CD4-positive, CD25-positive, alpha-beta regulatory T cell (primary cell): ENCODE data around the gene NPDC1. TPM values are rescaled to one million over a fixed set of nuclear protein-coding genes. Genes with fewer than 3 reads are reported as not detected.

Experiments used
- ATAC-seq, 2 donors: fragments of 150-1000 bp; cut with Tn5 transposase; one replicate each; pipeline ENCODE4 v1.10.0; 2021; ENCODE audit warnings: low read depth in 2 of 2, moderate number of reproducible peaks in 2 of 2, moderate library complexity in 1 of 2
- DNase-seq, 3 donors: peaks; one replicate each; pipeline versions ENCODE4 v3.0.0 to v3.0.0-alpha.2; 2012 to 2022; ENCODE audit warnings: mixed read lengths in 1 of 3
- H3K27ac ChIP-seq: one replicate; pipeline ENCODE4 v1.7.0; 2013; ENCODE audit warnings: mild to moderate bottlenecking, low read length; ENCODE audit not compliant: insufficient read depth, poor library complexity, severe bottlenecking
- H3K27me3 ChIP-seq: one replicate; pipeline ENCODE4 v1.7.0; 2013; ENCODE audit warnings: low read length; ENCODE audit not compliant: control insufficient read depth, insufficient read depth
- H3K36me3 ChIP-seq: one replicate; pipeline ENCODE4 v1.7.0; 2013; ENCODE audit warnings: mild to moderate bottlenecking, low read length, moderate library complexity; ENCODE audit not compliant: control insufficient read depth, insufficient read depth
- H3K4me1 ChIP-seq: 2 replicates; pipeline ENCODE4 v1.7.0; 2013; ENCODE audit warnings: mild to moderate bottlenecking, low read length; ENCODE audit not compliant: insufficient read depth, control insufficient read depth, poor library complexity, severe bottlenecking
- H3K4me3 ChIP-seq: one replicate; pipeline ENCODE4 v1.7.0; 2013; ENCODE audit warnings: low read depth, mild to moderate bottlenecking, low read length, moderate library complexity
- H3K9me3 ChIP-seq, 2 experiments: 1 replicate in 1 of 2; 2 replicates in 1 of 2; pipeline ENCODE4 v1.7.0; 2013; ENCODE audit warnings: low read length in 2 of 2, mild to moderate bottlenecking in 1 of 2, moderate library complexity in 1 of 2; ENCODE audit not compliant: control insufficient read depth in 2 of 2
- H3K27ac Mint-ChIP-seq, 3 donors: one replicate each; pipeline ENCODE4 v1.8.0; 2020 to 2022; ENCODE audit warnings: mild to moderate bottlenecking in 3 of 3, mixed read lengths in 3 of 3, moderate library complexity in 2 of 3
- H3K27me3 Mint-ChIP-seq: one replicate; pipeline ENCODE4 v1.8.0; 2022; ENCODE audit warnings: mild to moderate bottlenecking, mixed read lengths
- H3K36me3 Mint-ChIP-seq: one replicate; pipeline ENCODE4 v1.8.0; 2020; ENCODE audit warnings: mixed read lengths
- H3K4me1 Mint-ChIP-seq, 4 donors: one replicate each; pipeline ENCODE4 v1.8.0; 2020 to 2022; ENCODE audit warnings: mixed read lengths in 4 of 4, mild to moderate bottlenecking in 1 of 4
- H3K4me3 Mint-ChIP-seq, 4 donors: one replicate each; pipeline ENCODE4 v1.8.0; 2020 to 2022; ENCODE audit warnings: mild to moderate bottlenecking in 4 of 4, mixed read lengths in 4 of 4, moderate library complexity in 3 of 4
- H3K9me3 Mint-ChIP-seq, 7 donors: one replicate each; pipeline ENCODE4 v1.8.0; 2020 to 2022; ENCODE audit warnings: mixed read lengths in 7 of 7, mild to moderate bottlenecking in 3 of 7, moderate library complexity in 2 of 7
- polyA plus RNA-seq, 4 donors: library from polyadenylated mRNA; unstranded; fragments of 300-500 nt; fragmentation: Illumina TruSeq; gene quantifications; one replicate each; pipeline ENCODE4 v1.2.3, GENCODE V29; 2021
- total RNA-seq: library from RNA; stranded (reverse); gene quantifications from one replicate; pipeline ENCODE4 v1.2.3, GENCODE V29; 2022

NPDC1 gene
- total and polyA plus RNA-seq, 5 donors from 2014 or later, result 4.2 to 106 (median 12.1) TPM

- Mint-ChIP-seq H3K36me3 (peaks cover 4% of the 10 kb centered on the region), H3K9me3 (peaks cover 0 to 2% (median 0%) of the 10 kb centered on the region in 7 donors), H3K27me3 (no peaks in the 10 kb centered on the region), H3K27ac (no peak overlapping the region), H3K4me1 (peaks cover 0 to 6% (median 0%) of the 10 kb centered on the region in 4 donors), H3K4me3 (peak overlapping the region in 1 of 4 donors; percentile 4)
- H3K27ac ChIP-seq, result no peak overlapping the region
- no peaks in the 10 kb centered on the region for H3K9me3 ChIP-seq
- no peaks in the 10 kb centered on the region for H3K27me3 ChIP-seq
- no peaks in the 10 kb centered on the region for H3K4me1 ChIP-seq
- H3K36me3 ChIP-seq, result peaks cover 11% of the 10 kb centered on the region
- no peak overlapping the region for H3K4me3 ChIP-seq
- no peak for ATAC-seq
- no peak for DNase-seq
Observed at GRCh38 chr9:137017071-137017470, 28.9 kb downstream of the NPDC1 start.

- no peaks in the 10 kb centered on the region for H3K27me3 Mint-ChIP-seq
- Histone ChIP-seq H3K27me3 (no peaks in the 10 kb centered on the region), H3K4me1 (no peaks in the 10 kb centered on the region), H3K36me3 (peaks cover 11% of the 10 kb centered on the region), H3K4me3 (no peak overlapping the region), H3K9me3 (no peaks in the 10 kb centered on the region), H3K27ac (no peak overlapping the region)
- no peak for DNase-seq
- no peak for ATAC-seq
- peaks cover 4% of the 10 kb centered on the region for H3K36me3 Mint-ChIP-seq
- H3K27ac Mint-ChIP-seq, result no peak overlapping the region
- H3K4me3 Mint-ChIP-seq, result no peak overlapping the region
- H3K4me1 Mint-ChIP-seq, result peaks cover 0 to 5% (median 0%) of the 10 kb centered on the region in 4 donors
- H3K9me3 Mint-ChIP-seq, result peaks cover 0 to 2% (median 0%) of the 10 kb centered on the region in 7 donors
Observed at GRCh38 chr9:137016436-137016835, 29.5 kb downstream of the NPDC1 start.

DNA sequence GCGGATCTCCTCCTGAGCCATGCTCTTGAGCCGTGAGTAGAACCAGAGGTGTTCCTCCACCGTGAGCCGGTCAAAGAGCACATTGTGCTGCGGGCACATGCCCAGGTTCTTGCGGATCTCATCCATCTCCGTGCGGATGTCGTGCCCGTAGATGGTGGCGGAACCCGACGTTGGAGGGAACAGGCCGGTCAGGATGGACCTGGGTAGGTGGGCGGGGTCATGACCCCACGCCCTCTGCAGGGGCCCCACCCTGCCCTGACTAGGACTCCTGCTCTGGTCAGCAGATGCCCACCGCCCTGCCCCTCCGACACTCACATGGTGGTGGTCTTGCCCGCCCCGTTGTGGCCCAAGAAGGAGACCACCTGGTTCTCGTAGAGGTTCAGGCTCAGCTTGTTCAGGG, 30.0 kb downstream of the NPDC1 start:
- no peak overlapping the region for H3K27ac ChIP-seq
- no peak overlapping the region for H3K4me3 Mint-ChIP-seq
- ATAC-seq, result no peak
- H3K4me1 ChIP-seq, result no peaks in the 10 kb centered on the region
- no peak for DNase-seq
- H3K27me3 ChIP-seq, result no peaks in the 10 kb centered on the region
- peaks cover 0 to 2% (median 0%) of the 10 kb centered on the region in 7 donors for H3K9me3 Mint-ChIP-seq
- H3K4me3 ChIP-seq, result no peak overlapping the region
- no peak overlapping the region for H3K27ac Mint-ChIP-seq
- peaks cover 0 to 5% (median 0%) of the 10 kb centered on the region in 4 donors for H3K4me1 Mint-ChIP-seq
- H3K27me3 Mint-ChIP-seq, result no peaks in the 10 kb centered on the region
- H3K36me3 ChIP-seq, result peaks cover 11% of the 10 kb centered on the region
- H3K36me3 Mint-ChIP-seq, result peaks cover 4% of the 10 kb centered on the region
- H3K9me3 ChIP-seq, result no peaks in the 10 kb centered on the region

- Mint-ChIP-seq H3K36me3 (peaks cover 4% of the 10 kb centered on the region), H3K27me3 (no peaks in the 10 kb centered on the region), H3K4me1 (peaks cover 0 to 5% (median 0%) of the 10 kb centered on the region in 4 donors), H3K4me3 (no peak overlapping the region), H3K9me3 (peaks cover 0 to 2% (median 0%) of the 10 kb centered on the region in 7 donors), H3K27ac (no peak overlapping the region)
- Histone ChIP-seq H3K27ac (no peak overlapping the region), H3K4me1 (no peaks in the 10 kb centered on the region), H3K4me3 (no peak overlapping the region), H3K36me3 (peaks cover 11% of the 10 kb centered on the region), H3K9me3 (no peaks in the 10 kb centered on the region), H3K27me3 (no peaks in the 10 kb centered on the region)
- no peak for ATAC-seq
- no peak for DNase-seq
Observed at GRCh38 chr9:137015540-137015930, 30.4 kb downstream of the NPDC1 start.

DNA sequence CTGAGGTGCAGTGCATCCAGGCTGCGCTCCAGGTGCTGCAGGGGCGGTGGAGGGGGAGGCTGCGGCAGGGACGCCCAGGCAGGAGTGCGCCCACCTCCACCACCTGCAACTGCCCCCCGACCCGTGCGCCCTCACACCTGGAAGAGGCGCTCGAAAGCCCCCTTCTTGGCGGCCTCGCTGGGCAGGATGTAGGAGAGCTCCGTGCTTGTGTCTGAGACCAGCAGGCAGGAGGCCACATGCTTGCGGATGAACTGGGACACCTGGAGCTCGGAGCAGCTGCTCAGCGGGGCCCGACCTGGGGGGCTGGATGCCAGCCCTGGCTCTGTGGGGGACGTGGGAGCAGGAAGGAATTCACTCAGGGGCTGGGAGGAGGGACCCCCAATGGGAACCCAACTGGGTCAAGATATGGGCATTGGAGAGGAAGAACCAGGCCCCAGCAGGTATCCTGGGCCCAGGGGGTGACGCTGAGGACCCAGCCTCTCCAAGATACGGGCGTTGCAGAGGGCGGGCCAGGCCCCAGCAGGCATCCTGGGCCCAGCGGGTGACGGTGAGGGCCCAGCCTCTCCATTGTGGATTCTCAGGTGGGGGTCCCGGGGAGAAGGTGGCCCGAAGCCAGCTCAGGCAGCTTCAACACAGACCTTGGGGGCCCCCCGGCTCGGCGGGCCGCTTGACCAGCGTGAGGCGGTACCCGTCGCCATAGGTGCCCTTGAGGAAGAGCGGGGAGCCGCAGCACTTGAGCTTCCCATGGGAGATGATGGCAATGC, 31.0 kb downstream of the NPDC1 start:
- Mint-ChIP-seq H3K36me3 (peaks cover 4% of the 10 kb centered on the region), H3K27me3 (no peaks in the 10 kb centered on the region), H3K27ac (no peak overlapping the region), H3K9me3 (peaks cover 0 to 2% (median 0%) of the 10 kb centered on the region in 7 donors), H3K4me3 (no peak overlapping the region), H3K4me1 (peaks cover 0 to 5% (median 0%) of the 10 kb centered on the region in 4 donors)
- Histone ChIP-seq H3K27ac (no peak overlapping the region), H3K4me1 (no peaks in the 10 kb centered on the region), H3K27me3 (no peaks in the 10 kb centered on the region), H3K36me3 (peaks cover 11% of the 10 kb centered on the region), H3K4me3 (no peak overlapping the region), H3K9me3 (no peaks in the 10 kb centered on the region)
- DNase-seq (no peak), ATAC-seq (no peak)

DNA sequence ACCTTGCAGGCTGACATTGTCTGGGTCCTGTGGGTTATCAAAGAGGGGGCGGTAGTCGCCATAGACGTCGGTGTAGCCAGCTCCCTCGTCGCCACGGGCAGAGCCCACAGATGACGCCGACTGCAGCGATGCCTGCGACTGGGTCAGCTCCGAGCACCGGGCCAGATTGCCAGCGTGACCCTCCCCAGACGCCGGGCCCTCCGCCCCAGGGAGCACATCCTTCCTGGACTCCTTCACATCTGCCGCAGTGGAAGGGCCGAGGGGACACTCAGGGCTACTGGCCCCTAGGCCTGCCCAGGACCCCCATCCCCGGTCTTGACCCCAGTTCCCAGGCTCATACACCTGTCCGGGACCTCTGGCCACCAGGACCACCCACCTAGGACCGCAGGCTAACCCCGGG, 31.8 kb downstream of the NPDC1 start:
- ATAC-seq, result no peak
- no peak overlapping the region for H3K27ac Mint-ChIP-seq
- Histone ChIP-seq H3K4me1 (no peaks in the 10 kb centered on the region), H3K27ac (no peak overlapping the region), H3K27me3 (no peaks in the 10 kb centered on the region), H3K36me3 (peaks cover 11% of the 10 kb centered on the region), H3K4me3 (no peak overlapping the region), H3K9me3 (no peaks in the 10 kb centered on the region)
- peaks cover 4% of the 10 kb centered on the region for H3K36me3 Mint-ChIP-seq
- H3K4me1 Mint-ChIP-seq, result peaks cover 0 to 2% (median 0%) of the 10 kb centered on the region in 4 donors
- peaks cover 0 to 2% (median 0%) of the 10 kb centered on the region in 7 donors for H3K9me3 Mint-ChIP-seq
- H3K27me3 Mint-ChIP-seq, result no peaks in the 10 kb centered on the region
- H3K4me3 Mint-ChIP-seq, result no peak overlapping the region
- DNase-seq, result no peak

DNA sequence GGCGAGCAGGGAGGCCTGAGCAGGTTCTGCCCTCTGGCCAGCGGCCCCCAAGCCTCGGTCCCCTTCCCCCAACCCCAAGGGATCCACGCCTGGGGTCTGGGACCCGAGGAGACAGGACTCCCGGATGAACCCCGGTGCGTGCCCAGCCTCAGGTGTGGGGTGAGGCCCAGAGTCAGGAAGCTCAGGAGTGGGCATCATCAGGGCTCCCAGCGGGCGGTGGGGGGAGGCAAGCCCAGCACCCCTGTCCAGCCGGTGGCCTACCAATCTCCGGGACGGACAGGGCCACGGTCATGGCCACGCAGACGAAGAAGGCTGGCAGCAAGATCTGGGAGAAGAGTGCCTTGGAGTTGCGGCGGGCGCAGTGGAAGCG, 32.4 kb downstream of the NPDC1 start:
- no peak for ATAC-seq
- no peak overlapping the region for H3K27ac Mint-ChIP-seq
- H3K9me3 ChIP-seq, result no peaks in the 10 kb centered on the region

More for the DNA sequence above, 32.4 kb downstream of the NPDC1 start:
- Mint-ChIP-seq H3K27me3 (no peaks in the 10 kb centered on the region), H3K9me3 (peaks cover 0 to 2% (median 0%) of the 10 kb centered on the region in 7 donors), H3K4me3 (no peak overlapping the region), H3K4me1 (peaks cover 0 to under 1% (median 0%) of the 10 kb centered on the region in 4 donors), H3K36me3 (peaks cover 4% of the 10 kb centered on the region)
- no peak overlapping the region for H3K27ac ChIP-seq
- H3K4me3 ChIP-seq, result no peak overlapping the region
- no peak for DNase-seq
- H3K4me1 ChIP-seq, result no peaks in the 10 kb centered on the region
- no peaks in the 10 kb centered on the region for H3K27me3 ChIP-seq
- H3K36me3 ChIP-seq, result peaks cover 11% of the 10 kb centered on the region
